H1 (cell line): ENCODE data around the gene SMIM41. TPM values are rescaled to one million over a fixed set of nuclear protein-coding genes. Genes with fewer than 3 reads are reported as not detected.

Experiments
- GABPA ChIP-seq: IDR thresholded peaks from 2 replicates; pipeline ENCODE4 v1.6.1; 2011; ENCODE audit warnings: mild to moderate bottlenecking, low read length, moderate library complexity, borderline replicate concordance; ENCODE audit not compliant: insufficient read depth
- KDM5A ChIP-seq: fragments of 200-600 bp; IDR thresholded peaks from 2 replicates; pipeline ENCODE4 v1.7.1; 2012; ENCODE audit warnings: mild to moderate bottlenecking, low read length, inconsistent platforms, mixed read lengths
- polyA plus RNA-seq, 7 experiments: library from polyadenylated mRNA; depleted of rRNA in 3 of 7; stranded (reverse) in 5 of 7; unstranded in 2 of 7; fragments of >200 nt in 5 of 7; fragments of 200-250 nt in 2 of 7; gene quantifications; 1 replicate in 5 of 7; 2 replicates in 1 of 7; 4 replicates in 1 of 7; pipeline versions ENCODE4 v1.2.1 to v1.2.3, GENCODE V29; 2011 to 2013; ENCODE audit warnings: missing spikeins in 2 of 7, mixed read lengths in 2 of 7
- total RNA-seq: library from RNA; stranded (reverse); fragmentation: NEBNext Ultra II Directional; extraction: Animal tissue kit (Norgen Biotek cat#: 25700); gene quantifications from 2 replicates; pipeline ENCODE4 v1.2.1, GENCODE V29; 2021

Gene SMIM41
- total and polyA plus RNA-seq, 2 of the 8 experiments (the other 6 are each of a cell fraction or from before 2014, with no cell fraction given), result 0.28 to 0.98 TPM

GRCh38 chr12:52155048-52155868 lies 75.8 kb downstream of the SMIM41 start (continued):
- TF ChIP-seq KDM5A (no peak), GABPA (no peak)
